Measurements from ENCODE around the gene TGM3.
"Not testable (repeated sequence)": the region's sequence is repeated elsewhere in the genome, so short reads cannot be mapped to it uniquely, and the experiment has no call there.

The TGM3 gene

GRCh38 chr20:2295886-2296515 is at the start of gene TGM3:
TGM3 (plus strand) TSS chr20:2296001; CDS start chr20:2296064, 63 bp downstream.
- no peak for DNase-seq (ENCODE audit: low spot score)

GRCh38 chr20:2246069-2246491 is 49.7 kb upstream of the TGM3 start:
- no peak for DNase-seq (ENCODE audit: low spot score)

GRCh38 chr20:2248837-2249236 is 47.0 kb upstream of the TGM3 start:
- no peak for DNase-seq (ENCODE audit: low spot score)

GRCh38 chr20:2249935-2250334 is 45.9 kb upstream of the TGM3 start:
- no peak for DNase-seq (ENCODE audit: low spot score)

- no peak for DNase-seq (ENCODE audit: low spot score)
These were observed 43.3 kb upstream of the TGM3 start for GRCh38 chr20:2252419-2252997.

GRCh38 chr20:2253256-2253655 is 42.5 kb upstream of the TGM3 start:
- no peak for DNase-seq (ENCODE audit: low spot score)

GRCh38 chr20:2254333-2254732 is 41.5 kb upstream of the TGM3 start:
- no peak for DNase-seq (ENCODE audit: low spot score)

- DNase-seq (ENCODE audit: low spot score): no peak
These were observed 39.8 kb upstream of the TGM3 start for GRCh38 chr20:2255926-2256531.

GRCh38 chr20:2259731-2260130 is 36.1 kb upstream of the TGM3 start:
- no peak for DNase-seq (ENCODE audit: low spot score)

- no peak for DNase-seq (ENCODE audit: low spot score)
These were observed 35.6 kb upstream of the TGM3 start for GRCh38 chr20:2260250-2260649.

- DNase-seq (ENCODE audit: low spot score): no peak
These were observed 34.7 kb upstream of the TGM3 start for GRCh38 chr20:2261046-2261485.

- DNase-seq (ENCODE audit: low spot score): no peak
These were observed 34.2 kb upstream of the TGM3 start for GRCh38 chr20:2261629-2262028.

GRCh38 chr20:2264118-2264517 is 31.7 kb upstream of the TGM3 start:
- no peak for DNase-seq (ENCODE audit: low spot score)

GRCh38 chr20:2264621-2265374 is 31.0 kb upstream of the TGM3 start:
- DNase-seq (ENCODE audit: low spot score): not testable (repeated sequence)

- DNase-seq (ENCODE audit: low spot score): no peak
These were observed 22.0 kb upstream of the TGM3 start for GRCh38 chr20:2273634-2274302.

GRCh38 chr20:2276015-2276414 is 19.8 kb upstream of the TGM3 start:
- DNase-seq (ENCODE audit: low spot score): no peak

GRCh38 chr20:2279253-2279779 is 16.5 kb upstream of the TGM3 start:
- peak; percentile 65 for DNase-seq (ENCODE audit: low spot score)

- DNase-seq (ENCODE audit: low spot score): peak; percentile 73
These were observed 15.7 kb upstream of the TGM3 start for GRCh38 chr20:2280082-2280481.

GRCh38 chr20:2281563-2281962 is 14.2 kb upstream of the TGM3 start:
- DNase-seq (ENCODE audit: low spot score): no peak

GRCh38 chr20:2282181-2282580 is 13.6 kb upstream of the TGM3 start:
- DNase-seq (ENCODE audit: low spot score): no peak

- no peak for DNase-seq (ENCODE audit: low spot score)
These were observed 11.9 kb upstream of the TGM3 start for GRCh38 chr20:2283706-2284423.

All from Ammon's horn (tissue), 1 donor.